Kidney (tissue), 14 donors: ENCODE measurements around the gene KRT36. TPM values are rescaled to one million over a fixed set of nuclear protein-coding genes. Genes with fewer than 3 reads are reported as not detected.

Experiments
- DNase-seq, 5 donors: peaks; one replicate each; pipeline ENCODE4 v3.0.0-alpha.2; 2013 to 2020
- FAIRE-seq: peaks from 2 replicates; lab custom pipeline; 2012; peaks lifted over from hg19 to GRCh38; lab: Jason Lieb, UNC
- H3K27ac ChIP-seq, 2 donors: one replicate each; pipeline ENCODE4 v1.7.0; 2013; ENCODE audit warnings: low read depth in 2 of 2, low read length in 2 of 2, inconsistent platforms in 1 of 2
- H3K27me3 ChIP-seq: one replicate; pipeline ENCODE4 v1.7.1; 2013; ENCODE audit warnings: low read length, inconsistent platforms; ENCODE audit not compliant: control insufficient read depth, insufficient read depth
- H3K36me3 ChIP-seq, 3 donors: one replicate each; pipeline versions ENCODE4 v1.7.0 to v1.7.1; 2013; ENCODE audit warnings: low read length in 3 of 3, control low read depth in 1 of 3, inconsistent platforms in 1 of 3; ENCODE audit not compliant: insufficient read depth in 3 of 3, control insufficient read depth in 2 of 3
- H3K4me1 ChIP-seq, 3 donors: one replicate each; pipeline versions ENCODE4 v1.7.0 to v1.7.1; 2013; ENCODE audit warnings: low read length in 3 of 3, inconsistent platforms in 1 of 3, low read depth in 1 of 3; ENCODE audit not compliant: control insufficient read depth in 2 of 3, insufficient read depth in 2 of 3
- H3K4me3 ChIP-seq, 3 donors: one replicate each; pipeline versions ENCODE4 v1.7.0 to v1.8.1; 2013; ENCODE audit warnings: low read length in 3 of 3, control low read depth in 1 of 3, inconsistent platforms in 1 of 3
- H3K9ac ChIP-seq, 3 donors: one replicate each; pipeline versions ENCODE4 v1.7.0 to v1.7.1; 2013; ENCODE audit warnings: low read length in 3 of 3, control low read depth in 1 of 3, inconsistent platforms in 1 of 3
- H3K9me3 ChIP-seq, 3 donors: one replicate each; pipeline versions ENCODE4 v1.7.0 to v1.7.1; 2013; ENCODE audit warnings: low read length in 3 of 3, control low read depth in 1 of 3, inconsistent platforms in 1 of 3; ENCODE audit not compliant: control insufficient read depth in 2 of 3, insufficient read depth in 1 of 3
- intact Hi-C: fragments of 100-400 bp; cut with DNase I; formaldehyde crosslinking; loops from one replicate; pipeline ENCODE4 v1.11.1; 2022
- polyA plus RNA-seq: library from polyadenylated mRNA; stranded (reverse); fragments of 350-450 nt; fragmentation: Illumina TruSeq; extraction: RNeasy Lipid Tissue Mini Kit (QIAGEN cat#74804); gene quantifications from one replicate; pipeline ENCODE4 v1.2.3, GENCODE V29; 2014; ENCODE audit warnings: low read depth, low replicate concordance; ENCODE audit not compliant: insufficient read depth
- total RNA-seq: library from RNA; stranded (reverse); fragmentation: NEBNext Ultra II Directional; extraction: Animal tissue kit (Norgen Biotek cat#: 25700); gene quantifications from one replicate; pipeline ENCODE4 v1.2.1, GENCODE V29; 2021
- TF ChIP-seq, protein P1 (sequence below): IDR thresholded peaks from 3 replicates; pipeline ENCODE4 v1.5.1; 2012; ENCODE audit warnings: mild to moderate bottlenecking, moderate library complexity, borderline replicate concordance; ENCODE audit not compliant: insufficient read depth; ENCODE audit errors: extremely low read depth
- donor health status: control.
- donor health status: control.
- donor health status: control.
- donor health status: control.
- donor health status: control.
- donor health status: DM: yes; HTN: yes; CAD: no.
- donor health status: Normal renal cell carcinoma (clear cell type).

KRT36 gene
- total and polyA plus RNA-seq, 2 donors from 2014 or later: not detected

DNA sequence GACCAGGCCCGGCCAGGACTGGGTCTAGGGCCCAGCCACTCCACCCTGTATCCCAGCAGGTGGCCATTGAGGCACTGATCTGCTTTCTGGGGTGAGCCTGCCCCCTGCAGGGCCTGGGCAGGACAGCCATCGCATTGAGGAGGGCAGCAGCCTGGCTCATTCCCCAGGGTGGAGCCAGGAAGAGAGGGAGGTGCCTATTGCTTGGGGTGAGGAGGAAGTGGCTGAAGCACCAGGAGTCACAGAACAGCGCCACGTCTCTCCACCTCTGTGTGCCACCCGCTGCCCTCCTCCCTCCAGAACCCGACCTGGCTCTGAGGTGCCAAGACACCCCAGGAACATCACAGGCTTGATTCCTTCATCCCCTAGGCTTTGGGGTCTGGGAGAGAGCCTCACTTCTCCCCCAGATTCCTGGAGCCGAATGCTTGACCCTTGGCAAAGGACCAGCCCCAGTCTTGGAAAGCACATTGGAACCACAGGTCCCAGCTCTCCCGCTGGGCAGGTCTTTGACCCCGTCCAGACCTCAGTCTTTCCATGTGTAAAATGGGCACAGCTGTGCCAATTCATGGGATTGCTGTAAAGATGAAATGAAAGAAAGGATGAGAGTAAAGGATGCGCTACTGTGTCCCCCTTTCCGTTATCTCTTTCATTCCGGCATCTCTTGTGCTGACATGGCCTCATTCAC, 7.2 kb upstream of the KRT36 start:
- DNase-seq: peak; percentile 81 to 90 (median 85)
- TF ChIP-seq, protein P1, sequence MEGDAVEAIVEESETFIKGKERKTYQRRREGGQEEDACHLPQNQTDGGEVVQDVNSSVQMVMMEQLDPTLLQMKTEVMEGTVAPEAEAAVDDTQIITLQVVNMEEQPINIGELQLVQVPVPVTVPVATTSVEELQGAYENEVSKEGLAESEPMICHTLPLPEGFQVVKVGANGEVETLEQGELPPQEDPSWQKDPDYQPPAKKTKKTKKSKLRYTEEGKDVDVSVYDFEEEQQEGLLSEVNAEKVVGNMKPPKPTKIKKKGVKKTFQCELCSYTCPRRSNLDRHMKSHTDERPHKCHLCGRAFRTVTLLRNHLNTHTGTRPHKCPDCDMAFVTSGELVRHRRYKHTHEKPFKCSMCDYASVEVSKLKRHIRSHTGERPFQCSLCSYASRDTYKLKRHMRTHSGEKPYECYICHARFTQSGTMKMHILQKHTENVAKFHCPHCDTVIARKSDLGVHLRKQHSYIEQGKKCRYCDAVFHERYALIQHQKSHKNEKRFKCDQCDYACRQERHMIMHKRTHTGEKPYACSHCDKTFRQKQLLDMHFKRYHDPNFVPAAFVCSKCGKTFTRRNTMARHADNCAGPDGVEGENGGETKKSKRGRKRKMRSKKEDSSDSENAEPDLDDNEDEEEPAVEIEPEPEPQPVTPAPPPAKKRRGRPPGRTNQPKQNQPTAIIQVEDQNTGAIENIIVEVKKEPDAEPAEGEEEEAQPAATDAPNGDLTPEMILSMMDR: peak; percentile 62
- H3K4me1 ChIP-seq: peaks cover 0 to 9% (median 0%) of the 10 kb centered on the region in 3 donors
- intact Hi-C loops: no loop called here
- no peak overlapping the region for H3K9ac ChIP-seq
- FAIRE-seq: no peak
- no peak overlapping the region for H3K4me3 ChIP-seq
- H3K36me3 ChIP-seq: no peaks in the 10 kb centered on the region
- no peak overlapping the region for H3K27ac ChIP-seq
- no peaks in the 10 kb centered on the region for H3K27me3 ChIP-seq
- no peaks in the 10 kb centered on the region for H3K9me3 ChIP-seq

DNA sequence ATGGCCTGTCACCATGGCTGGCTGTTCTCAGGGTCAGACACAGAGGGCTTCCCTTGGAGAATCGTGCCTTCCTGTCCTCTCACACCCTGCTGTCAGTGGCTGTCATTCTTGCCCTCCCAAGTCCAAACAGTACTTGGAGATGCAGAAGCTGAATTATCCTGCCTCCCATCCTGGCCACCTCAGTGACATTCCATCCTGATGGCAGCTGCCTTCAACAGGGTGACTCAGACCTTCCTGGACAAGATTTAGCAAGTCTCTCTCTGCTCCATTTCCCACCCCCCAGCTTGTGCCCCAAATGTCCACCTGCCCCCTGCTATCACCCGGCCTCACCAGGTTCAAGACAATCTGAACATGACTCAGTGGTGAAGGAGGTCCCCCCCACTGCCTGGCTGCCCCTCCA, 4.8 kb upstream of the KRT36 start:
- intact Hi-C loops: no loop called here
- TF ChIP-seq, protein P1: no peak
- Histone ChIP-seq H3K36me3 (no peaks in the 10 kb centered on the region), H3K4me3 (no peak overlapping the region), H3K27me3 (no peaks in the 10 kb centered on the region), H3K9me3 (no peaks in the 10 kb centered on the region), H3K4me1 (peaks cover 0 to 9% (median 0%) of the 10 kb centered on the region in 3 donors), H3K9ac (no peak overlapping the region), H3K27ac (no peak overlapping the region)
- DNase-seq (no peak), FAIRE-seq (no peak)

DNA sequence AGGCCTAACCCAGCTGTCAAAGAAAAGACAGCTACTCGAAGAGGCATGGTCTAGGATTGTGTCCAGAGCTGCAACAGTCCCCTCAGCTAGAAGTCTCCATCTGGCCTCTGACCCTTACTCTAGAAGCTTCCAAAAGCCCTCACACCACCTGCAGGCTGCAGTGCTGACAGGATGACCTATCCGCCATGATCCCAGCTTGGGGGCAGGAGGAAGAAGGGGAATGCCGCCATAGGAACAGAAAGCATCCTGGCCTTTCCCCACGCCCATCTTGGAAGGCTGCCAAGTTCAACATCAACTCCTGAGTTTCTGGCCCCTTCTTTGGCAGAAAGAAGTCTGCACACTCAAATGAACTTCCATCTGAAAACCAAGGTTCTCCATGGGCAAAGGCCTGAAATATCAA, 3.1 kb upstream of the KRT36 start:
- Histone ChIP-seq H3K36me3 (no peaks in the 10 kb centered on the region), H3K4me1 (peaks cover 0 to 9% (median 0%) of the 10 kb centered on the region in 3 donors), H3K4me3 (no peak overlapping the region), H3K27me3 (no peaks in the 10 kb centered on the region), H3K9ac (no peak overlapping the region), H3K9me3 (no peaks in the 10 kb centered on the region), H3K27ac (no peak overlapping the region)
- TF ChIP-seq, protein P1: no peak
- peak in 3 of 5 donors; percentile 59 to 82 (median 65) for DNase-seq
- FAIRE-seq: no peak
- intact Hi-C loops: no loop called here
